Astrocyte (in vitro differentiated cells and primary cell): ENCODE results near the gene SELL. TPM values are rescaled to one million over a fixed set of nuclear protein-coding genes. Genes with fewer than 3 reads are reported as not detected.
"Not testable (repeated sequence)": the region's sequence is repeated elsewhere in the genome, so short reads cannot be mapped to it uniquely, and the experiment has no call there.

Experiments
- DNase-seq: peaks from one replicate; pipeline ENCODE4 v3.0.0-alpha.2; 2010; ENCODE audit warnings: low read depth
- FAIRE-seq: peaks from 2 replicates; lab custom pipeline; 2011; peaks lifted over from hg19 to GRCh38; lab: Jason Lieb, UNC
- H2AFZ ChIP-seq: 2 replicates; pipeline ENCODE4 v1.6.0; 2012; ENCODE audit warnings: low read depth, low read length, inconsistent platforms
- H3K27ac ChIP-seq: 2 replicates; pipeline ENCODE4 v1.5.1; 2011; ENCODE audit warnings: low read depth, low read length, inconsistent platforms
- H3K27me3 ChIP-seq: 2 replicates; pipeline ENCODE4 v1.6.0; 2011; ENCODE audit warnings: low read length, inconsistent platforms; ENCODE audit not compliant: insufficient read depth
- H3K36me3 ChIP-seq: 2 replicates; pipeline ENCODE4 v1.5.1; 2011; ENCODE audit warnings: low read length, inconsistent platforms; ENCODE audit not compliant: insufficient read depth
- H3K4me1 ChIP-seq: 2 replicates; pipeline ENCODE4 v1.5.1; 2011; ENCODE audit warnings: low read length, inconsistent platforms; ENCODE audit not compliant: insufficient read depth
- H3K4me2 ChIP-seq: 2 replicates; pipeline ENCODE4 v1.6.0; 2012; ENCODE audit warnings: low read length, inconsistent platforms
- H3K4me3 ChIP-seq: 2 replicates; pipeline ENCODE4 v1.5.1; 2011; ENCODE audit warnings: low read depth, mild to moderate bottlenecking, low read length, inconsistent platforms; ENCODE audit not compliant: insufficient read depth
- H3K79me2 ChIP-seq: 2 replicates; pipeline ENCODE4 v1.6.0; 2012; ENCODE audit warnings: mild to moderate bottlenecking, low read length, inconsistent platforms; ENCODE audit not compliant: insufficient read depth
- H3K9ac ChIP-seq: 2 replicates; pipeline ENCODE4 v1.6.0; 2012; ENCODE audit warnings: mild to moderate bottlenecking, low read length, inconsistent platforms
- H3K9me3 ChIP-seq: 2 replicates; pipeline ENCODE4 v1.5.1; 2012; ENCODE audit warnings: low read depth, mild to moderate bottlenecking, low read length, inconsistent platforms; ENCODE audit not compliant: insufficient read depth
- H4K20me1 ChIP-seq: 2 replicates; pipeline ENCODE4 v1.6.0; 2012; ENCODE audit warnings: low read length, inconsistent platforms; ENCODE audit not compliant: insufficient read depth
- H3K27ac Mint-ChIP-seq: one replicate; pipeline ENCODE4 v1.8.0; 2021; ENCODE audit warnings: mild to moderate bottlenecking, mixed read lengths; ENCODE audit not compliant: unreplicated experiment
- H3K27me3 Mint-ChIP-seq: one replicate; pipeline ENCODE4 v1.8.0; 2021; ENCODE audit warnings: low read depth, mixed read lengths; ENCODE audit not compliant: unreplicated experiment
- H3K36me3 Mint-ChIP-seq: one replicate; pipeline ENCODE4 v1.8.0; 2021; ENCODE audit warnings: low read depth, mixed read lengths; ENCODE audit not compliant: unreplicated experiment
- H3K4me1 Mint-ChIP-seq: one replicate; pipeline ENCODE4 v1.8.0; 2021; ENCODE audit warnings: low read depth, mixed read lengths; ENCODE audit not compliant: unreplicated experiment
- H3K4me3 Mint-ChIP-seq: one replicate; pipeline ENCODE4 v1.8.0; 2021; ENCODE audit warnings: mild to moderate bottlenecking, moderate library complexity, mixed read lengths; ENCODE audit not compliant: unreplicated experiment
- H3K9me3 Mint-ChIP-seq: one replicate; pipeline ENCODE4 v1.8.0; 2021; ENCODE audit warnings: mild to moderate bottlenecking, mixed read lengths; ENCODE audit not compliant: unreplicated experiment
- CTCF ChIP-seq: IDR thresholded peaks from 2 replicates; pipeline ENCODE4 v1.5.1; 2011; ENCODE audit warnings: low read depth, mild to moderate bottlenecking, inconsistent platforms, low read length, moderate library complexity; ENCODE audit not compliant: insufficient read depth
- EZH2 ChIP-seq: IDR thresholded peaks from 2 replicates; pipeline ENCODE4 v1.6.1; 2012; ENCODE audit warnings: mild to moderate bottlenecking, low read length, inconsistent platforms; ENCODE audit not compliant: insufficient read depth
- total RNA-seq: library from RNA; stranded (reverse); gene quantifications from 2 replicates; pipeline ENCODE4 v1.2.1, GENCODE V29; 2021

SELL gene
- total RNA-seq, 1 donor from 2014 or later = 0.54 TPM

- peaks cover 22% of the 10 kb centered on the region for H3K27me3 Mint-ChIP-seq
- FAIRE-seq (no peak), DNase-seq (no peak)
- Histone ChIP-seq H4K20me1 (no peaks in the 10 kb centered on the region), H3K9me3 (no peaks in the 10 kb centered on the region), H3K79me2 (no peaks in the 10 kb centered on the region), H3K9ac (no peak overlapping the region), H3K4me1 (no peaks in the 10 kb centered on the region), H3K36me3 (no peaks in the 10 kb centered on the region), H3K27me3 (no peaks in the 10 kb centered on the region), H3K4me3 (no peak overlapping the region), H3K27ac (no peak overlapping the region), H3K4me2 (no peak overlapping the region), H2AFZ (no peak overlapping the region)
- H3K36me3 Mint-ChIP-seq = no peaks in the 10 kb centered on the region
- TF ChIP-seq EZH2 (no peak), CTCF (no peak)
- H3K4me3 Mint-ChIP-seq = no peak overlapping the region
- H3K27ac Mint-ChIP-seq = no peak overlapping the region
- no peaks in the 10 kb centered on the region for H3K4me1 Mint-ChIP-seq
- no peaks in the 10 kb centered on the region for H3K9me3 Mint-ChIP-seq
Measured at GRCh38 chr1:169683661-169684060, 27.8 kb downstream of the SELL start.

GRCh38 chr1:169683168-169683567 lies 28.3 kb downstream of the SELL start:
- not testable (repeated sequence) for H3K4me3 ChIP-seq, H3K4me1 ChIP-seq, H3K9ac ChIP-seq, H3K27ac Mint-ChIP-seq, H3K27ac ChIP-seq, H4K20me1 ChIP-seq, H3K79me2 ChIP-seq, H3K27me3 ChIP-seq, H2AFZ ChIP-seq, FAIRE-seq, H3K9me3 Mint-ChIP-seq, H3K36me3 ChIP-seq, H3K4me3 Mint-ChIP-seq, H3K4me1 Mint-ChIP-seq, H3K4me2 ChIP-seq, H3K9me3 ChIP-seq, DNase-seq, H3K36me3 Mint-ChIP-seq
- H3K27me3 Mint-ChIP-seq = peaks cover 22% of the 10 kb centered on the region

GRCh38 chr1:169682071-169682470 lies 29.3 kb downstream of the SELL start:
- no peaks in the 10 kb centered on the region for H3K9me3 ChIP-seq
- H3K4me3 ChIP-seq = no peak overlapping the region
- no peaks in the 10 kb centered on the region for H3K36me3 Mint-ChIP-seq
- H3K9ac ChIP-seq = no peak overlapping the region
- H3K4me3 Mint-ChIP-seq = no peak overlapping the region
- no peaks in the 10 kb centered on the region for H3K9me3 Mint-ChIP-seq
- no peaks in the 10 kb centered on the region for H4K20me1 ChIP-seq
- no peak overlapping the region for H3K4me2 ChIP-seq
- no peaks in the 10 kb centered on the region for H3K36me3 ChIP-seq
- H2AFZ ChIP-seq = no peak overlapping the region
- DNase-seq = no peak
- H3K27me3 ChIP-seq = no peaks in the 10 kb centered on the region
- no peaks in the 10 kb centered on the region for H3K4me1 ChIP-seq
- no peaks in the 10 kb centered on the region for H3K79me2 ChIP-seq
- no peak for TF ChIP-seq EZH2
- H3K27ac Mint-ChIP-seq = no peak overlapping the region
- no peaks in the 10 kb centered on the region for H3K4me1 Mint-ChIP-seq
- no peak for FAIRE-seq
- peaks cover 22% of the 10 kb centered on the region for H3K27me3 Mint-ChIP-seq
- no peak overlapping the region for H3K27ac ChIP-seq

- no peak overlapping the region for H3K4me3 Mint-ChIP-seq
- no peak for FAIRE-seq
Measured at GRCh38 chr1:169681140-169681539, 30.3 kb downstream of the SELL start.

More at GRCh38 chr1:169681140-169681539, 30.3 kb downstream of the SELL start:
- H3K36me3 ChIP-seq = no peaks in the 10 kb centered on the region
- no peaks in the 10 kb centered on the region for H3K27me3 ChIP-seq
- H4K20me1 ChIP-seq = no peaks in the 10 kb centered on the region
- Mint-ChIP-seq H3K36me3 (no peaks in the 10 kb centered on the region), H3K27ac (no peak overlapping the region), H3K4me1 (peaks cover 1% of the 10 kb centered on the region), H3K9me3 (no peaks in the 10 kb centered on the region), H3K27me3 (peaks cover 22% of the 10 kb centered on the region)
- no peaks in the 10 kb centered on the region for H3K9me3 ChIP-seq
- no peak overlapping the region for H3K4me3 ChIP-seq
- H3K27ac ChIP-seq = no peak overlapping the region
- TF ChIP-seq EZH2 = no peak
- TF ChIP-seq CTCF = no peak
- no peak overlapping the region for H3K4me2 ChIP-seq
- peaks cover 3% of the 10 kb centered on the region for H3K4me1 ChIP-seq
- no peaks in the 10 kb centered on the region for H3K79me2 ChIP-seq
- no peak overlapping the region for H2AFZ ChIP-seq
- H3K9ac ChIP-seq = no peak overlapping the region
- no peak for DNase-seq
